Memory B cell (primary cell): ENCODE measurements around the gene IL17RD.
A peak's percentile ranks its signal among the peaks of the same experiment; 100 is the strongest.

Experiments used
- ATAC-seq: fragments of 150-1000 bp; cut with Tn5 transposase; 2 replicates; pipeline ENCODE4 v1.10.0; 2021; ENCODE audit warnings: low read depth, mild to moderate bottlenecking, moderate library complexity
- DNase-seq, 2 donors: peaks; one replicate each; pipeline ENCODE4 v3.0.0; 2022; ENCODE audit warnings: low spot score in 2 of 2
- H3K27ac Mint-ChIP-seq: one replicate; pipeline ENCODE4 v1.8.0; 2022; ENCODE audit warnings: mild to moderate bottlenecking, moderate library complexity, mixed read lengths
- H3K27me3 Mint-ChIP-seq: one replicate; pipeline ENCODE4 v1.8.0; 2022; ENCODE audit warnings: mixed read lengths
- H3K36me3 Mint-ChIP-seq: one replicate; pipeline ENCODE4 v1.8.0; 2022; ENCODE audit warnings: mild to moderate bottlenecking, mixed read lengths
- H3K4me1 Mint-ChIP-seq: one replicate; pipeline ENCODE4 v1.8.0; 2022; ENCODE audit warnings: mixed read lengths
- H3K4me3 Mint-ChIP-seq: one replicate; pipeline ENCODE4 v1.8.0; 2022; ENCODE audit warnings: mild to moderate bottlenecking, moderate library complexity, mixed read lengths
- H3K9me3 Mint-ChIP-seq: one replicate; pipeline ENCODE4 v1.8.0; 2022; ENCODE audit warnings: mixed read lengths

Gene IL17RD

DNA sequence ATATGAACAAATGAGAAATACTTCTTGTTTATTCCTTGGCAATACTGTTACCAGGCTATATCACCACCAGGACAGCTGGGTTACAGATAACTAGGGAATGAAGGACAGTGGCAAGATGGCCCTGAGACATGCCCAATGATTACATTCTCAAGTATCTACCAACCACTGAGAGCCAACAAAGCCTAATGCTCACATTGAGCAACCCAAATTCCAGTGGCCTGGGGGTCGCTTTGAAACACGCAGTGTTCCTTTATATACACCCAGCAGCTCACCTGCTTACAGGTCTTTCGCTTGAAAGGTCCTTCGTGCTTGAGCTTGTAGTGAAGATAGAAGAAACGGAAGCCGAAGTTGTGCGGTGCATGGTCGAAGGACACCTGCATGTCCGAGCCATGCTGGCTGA is 59.6 kb downstream of the IL17RD start:
- ATAC-seq, result no peak
- H3K4me3 Mint-ChIP-seq, result no peak overlapping the region
- no peak overlapping the region for H3K27ac Mint-ChIP-seq
- DNase-seq, result no peak
- H3K36me3 Mint-ChIP-seq, result no peaks in the 10 kb centered on the region
- H3K4me1 Mint-ChIP-seq, result no peaks in the 10 kb centered on the region
- H3K27me3 Mint-ChIP-seq, result peaks cover 4% of the 10 kb centered on the region
- no peaks in the 10 kb centered on the region for H3K9me3 Mint-ChIP-seq

DNA sequence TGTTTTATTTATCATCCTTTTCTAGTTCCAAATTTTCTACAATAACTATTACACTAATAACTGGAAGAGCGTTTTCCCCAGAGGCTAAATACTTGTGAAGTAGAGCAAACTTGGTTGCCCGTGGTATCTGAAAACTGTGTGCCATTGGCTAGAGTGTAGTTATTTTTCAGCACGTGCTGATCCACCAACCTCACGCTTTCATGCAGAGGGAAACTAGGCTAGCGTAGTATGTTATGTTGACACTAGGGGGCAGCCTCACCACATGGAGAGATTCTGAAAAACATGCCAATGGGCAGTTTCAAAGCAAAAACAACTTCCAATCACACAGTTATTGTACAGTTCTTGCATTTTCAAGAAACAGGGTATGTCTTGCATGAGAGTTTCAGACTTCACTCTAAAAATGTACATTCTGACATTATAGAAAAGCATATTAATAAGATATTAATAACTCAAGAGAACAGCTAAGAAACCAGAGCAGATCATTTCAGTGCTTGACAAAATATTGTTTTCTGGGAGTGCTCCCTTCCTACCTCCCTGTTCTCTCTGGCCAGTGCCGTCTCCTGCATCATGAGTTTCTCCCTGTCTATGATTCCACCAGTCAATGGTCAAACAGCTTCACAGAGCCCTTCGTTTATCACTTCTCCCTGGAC is 65.0 kb downstream of the IL17RD start:
- ATAC-seq (peak; percentile 94), DNase-seq (peak; percentile 62 to 65)
- Mint-ChIP-seq H3K9me3 (no peaks in the 10 kb centered on the region), H3K27ac (no peak overlapping the region), H3K4me1 (peaks cover 5% of the 10 kb centered on the region), H3K36me3 (no peaks in the 10 kb centered on the region), H3K27me3 (peaks cover 7% of the 10 kb centered on the region), H3K4me3 (no peak overlapping the region)

GRCh38 chr3:57098418-57099310 is 66.5 kb downstream of the IL17RD start:
- DNase-seq (no peak), ATAC-seq (no peak)
- Mint-ChIP-seq H3K36me3 (no peaks in the 10 kb centered on the region), H3K9me3 (no peaks in the 10 kb centered on the region), H3K27ac (no peak overlapping the region), H3K27me3 (peaks cover 7% of the 10 kb centered on the region), H3K4me1 (peaks cover 11% of the 10 kb centered on the region), H3K4me3 (no peak overlapping the region)

GRCh38 chr3:57097536-57097935 is 67.6 kb downstream of the IL17RD start:
- peaks cover 7% of the 10 kb centered on the region for H3K27me3 Mint-ChIP-seq
- peaks cover 11% of the 10 kb centered on the region for H3K4me1 Mint-ChIP-seq
- H3K4me3 Mint-ChIP-seq, result no peak overlapping the region
- DNase-seq, result no peak
- H3K9me3 Mint-ChIP-seq, result no peaks in the 10 kb centered on the region
- no peaks in the 10 kb centered on the region for H3K36me3 Mint-ChIP-seq
- H3K27ac Mint-ChIP-seq, result no peak overlapping the region
- ATAC-seq, result no peak

GRCh38 chr3:57095363-57095762 is 69.8 kb downstream of the IL17RD start:
- Mint-ChIP-seq H3K4me1 (peaks cover 11% of the 10 kb centered on the region), H3K4me3 (no peak overlapping the region), H3K36me3 (no peaks in the 10 kb centered on the region), H3K27ac (no peak overlapping the region), H3K9me3 (no peaks in the 10 kb centered on the region), H3K27me3 (peaks cover 5% of the 10 kb centered on the region)
- DNase-seq, result no peak
- ATAC-seq, result no peak

DNA sequence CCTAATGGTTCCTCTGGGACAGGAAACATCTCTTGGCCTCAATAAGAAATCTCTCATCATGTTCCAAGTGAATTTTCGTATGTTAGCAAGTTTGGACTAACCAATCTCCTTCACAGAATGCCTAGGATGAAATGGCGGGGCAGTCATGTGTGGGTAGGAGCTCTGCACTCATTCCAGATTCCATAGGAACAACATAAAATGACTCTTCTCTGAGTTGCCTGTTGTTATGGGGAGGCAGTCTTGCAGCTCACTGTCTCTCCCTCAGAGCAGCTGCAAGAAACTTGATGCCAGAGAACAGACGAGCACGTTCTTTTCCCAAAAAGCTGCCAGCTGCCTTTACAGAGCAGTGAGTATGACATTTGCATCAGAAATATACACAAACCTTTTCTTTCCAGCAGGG is 70.6 kb downstream of the IL17RD start:
- ATAC-seq, result no peak
- no peak overlapping the region for H3K27ac Mint-ChIP-seq
- no peak overlapping the region for H3K4me3 Mint-ChIP-seq
- H3K27me3 Mint-ChIP-seq, result peaks cover 3% of the 10 kb centered on the region
- no peaks in the 10 kb centered on the region for H3K36me3 Mint-ChIP-seq
- peaks cover 6% of the 10 kb centered on the region for H3K4me1 Mint-ChIP-seq
- H3K9me3 Mint-ChIP-seq, result no peaks in the 10 kb centered on the region
- DNase-seq, result no peak

GRCh38 chr3:57093971-57094535 is 71.1 kb downstream of the IL17RD start:
- Mint-ChIP-seq H3K27ac (no peak overlapping the region), H3K9me3 (no peaks in the 10 kb centered on the region), H3K27me3 (peaks cover 5% of the 10 kb centered on the region), H3K36me3 (no peaks in the 10 kb centered on the region), H3K4me1 (peaks cover 6% of the 10 kb centered on the region), H3K4me3 (no peak overlapping the region)
- ATAC-seq (no peak), DNase-seq (no peak)

DNA sequence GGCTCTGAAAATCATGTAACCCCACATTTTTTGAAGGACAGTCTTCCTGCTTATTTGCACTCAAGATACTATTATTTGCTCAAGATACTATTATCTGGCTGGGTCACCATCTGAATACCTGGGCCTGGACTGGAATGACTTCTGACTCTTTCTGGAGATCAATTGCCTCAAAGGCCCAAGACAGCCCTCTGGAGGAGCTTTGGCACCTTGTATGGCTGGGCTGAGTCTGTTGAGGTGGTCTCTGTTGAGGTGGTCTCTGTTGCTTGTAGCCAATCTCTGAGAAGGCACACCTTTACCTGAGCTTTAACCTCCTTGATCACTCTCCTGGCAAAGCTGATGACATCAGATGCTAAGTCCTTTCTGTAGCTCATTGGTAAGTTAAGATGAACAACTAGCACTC is 71.7 kb downstream of the IL17RD start:
- no peaks in the 10 kb centered on the region for H3K9me3 Mint-ChIP-seq
- ATAC-seq (no peak), DNase-seq (no peak)
- H3K4me1 Mint-ChIP-seq, result peaks cover 6% of the 10 kb centered on the region
- H3K4me3 Mint-ChIP-seq, result no peak overlapping the region
- no peaks in the 10 kb centered on the region for H3K36me3 Mint-ChIP-seq
- peaks cover 4% of the 10 kb centered on the region for H3K27me3 Mint-ChIP-seq
- H3K27ac Mint-ChIP-seq, result no peak overlapping the region

DNA sequence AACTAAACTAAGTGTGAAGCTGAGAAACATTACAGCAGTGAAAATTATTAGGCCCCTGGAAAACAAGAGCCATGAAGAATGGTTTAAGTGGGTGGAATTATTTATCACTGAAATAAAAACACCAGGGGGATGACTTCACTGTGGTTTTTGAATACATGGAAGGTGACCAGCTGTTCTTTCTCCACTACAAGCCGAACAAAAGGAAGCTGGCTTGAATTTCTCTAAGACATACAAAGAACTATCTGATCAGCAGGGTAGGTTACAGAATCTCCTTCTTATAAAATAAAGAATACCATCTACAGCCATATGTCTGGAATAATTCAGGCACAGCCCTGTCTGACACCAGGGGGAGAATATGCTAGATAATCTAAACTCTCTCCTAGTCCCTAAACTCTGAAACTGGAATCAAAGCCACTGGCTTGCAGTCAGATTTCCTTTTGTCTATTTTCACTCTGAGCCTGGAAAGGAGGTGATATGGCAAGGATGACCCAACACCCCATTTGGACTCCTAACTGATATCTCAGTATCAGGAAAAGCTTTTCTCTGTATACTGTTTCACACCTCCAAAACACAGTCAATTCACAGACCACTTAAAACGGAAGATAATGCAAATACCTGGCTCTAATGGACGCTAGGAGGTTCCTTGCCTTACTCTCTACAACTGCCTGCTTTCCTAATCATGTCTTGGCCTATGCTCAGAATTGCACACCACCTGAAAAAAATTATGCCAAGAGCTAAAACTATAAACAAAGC is 73.5 kb downstream of the IL17RD start:
- no peak for DNase-seq
- H3K27me3 Mint-ChIP-seq, result peaks cover 7% of the 10 kb centered on the region
- H3K36me3 Mint-ChIP-seq, result no peaks in the 10 kb centered on the region
- H3K27ac Mint-ChIP-seq, result no peak overlapping the region
- peaks cover 6% of the 10 kb centered on the region for H3K4me1 Mint-ChIP-seq
- no peak for ATAC-seq
- H3K9me3 Mint-ChIP-seq, result no peaks in the 10 kb centered on the region
- H3K4me3 Mint-ChIP-seq, result no peak overlapping the region

- no peaks in the 10 kb centered on the region for H3K9me3 Mint-ChIP-seq
- H3K36me3 Mint-ChIP-seq, result no peaks in the 10 kb centered on the region
Observed at GRCh38 chr3:57089043-57089442, 76.1 kb downstream of the IL17RD start.

GRCh38 chr3:57088503-57088902 is 76.7 kb downstream of the IL17RD start:
- Mint-ChIP-seq H3K36me3 (no peaks in the 10 kb centered on the region), H3K27me3 (peaks cover 7% of the 10 kb centered on the region), H3K9me3 (no peaks in the 10 kb centered on the region), H3K4me1 (no peaks in the 10 kb centered on the region), H3K27ac (no peak overlapping the region), H3K4me3 (no peak overlapping the region)
- no peak for DNase-seq
- no peak for ATAC-seq

More at GRCh38 chr3:57089043-57089442, 76.1 kb downstream of the IL17RD start:
- Mint-ChIP-seq H3K27ac (no peak overlapping the region), H3K4me1 (peaks cover 3% of the 10 kb centered on the region), H3K27me3 (peaks cover 7% of the 10 kb centered on the region), H3K4me3 (no peak overlapping the region)
- ATAC-seq (no peak), DNase-seq (no peak)

DNA sequence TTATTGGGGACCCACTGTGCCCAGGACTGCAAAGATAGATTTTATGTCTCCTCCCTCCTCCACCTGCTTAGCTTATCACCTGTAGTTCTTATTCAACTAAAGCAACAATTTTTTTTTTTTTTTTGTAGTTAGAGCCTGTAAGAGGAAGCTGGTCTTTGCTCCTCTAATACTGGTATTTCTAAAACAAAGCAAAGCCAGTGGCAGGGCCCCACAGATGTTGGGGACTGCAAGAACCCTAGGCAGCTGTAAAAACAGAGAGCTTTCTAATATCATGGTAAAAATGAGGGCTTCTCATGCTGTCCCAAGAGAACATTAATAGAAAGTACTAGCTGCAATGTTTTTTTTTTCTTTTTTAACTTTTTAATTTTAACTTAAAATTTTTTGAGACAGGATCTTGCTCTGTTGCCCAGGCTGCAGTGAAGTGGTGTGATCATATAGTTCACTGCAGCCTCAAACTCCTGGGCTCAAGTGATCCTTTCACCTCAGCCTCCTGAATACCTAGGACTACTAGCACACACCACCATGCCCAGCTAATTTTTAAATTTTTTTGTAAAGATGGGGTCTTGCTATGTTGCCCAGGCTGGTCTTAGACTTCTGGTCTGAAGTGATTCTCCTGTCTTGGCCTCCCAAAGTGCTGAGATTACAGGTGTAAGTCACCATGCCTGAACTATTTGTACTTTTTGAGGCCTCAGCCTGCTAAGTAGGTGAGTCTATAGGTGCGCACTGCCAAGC is 77.6 kb downstream of the IL17RD start:
- Mint-ChIP-seq H3K27me3 (peaks cover 7% of the 10 kb centered on the region), H3K9me3 (no peaks in the 10 kb centered on the region), H3K4me1 (no peaks in the 10 kb centered on the region), H3K27ac (no peak overlapping the region), H3K36me3 (no peaks in the 10 kb centered on the region), H3K4me3 (no peak overlapping the region)
- ATAC-seq (no peak), DNase-seq (no peak)

DNA sequence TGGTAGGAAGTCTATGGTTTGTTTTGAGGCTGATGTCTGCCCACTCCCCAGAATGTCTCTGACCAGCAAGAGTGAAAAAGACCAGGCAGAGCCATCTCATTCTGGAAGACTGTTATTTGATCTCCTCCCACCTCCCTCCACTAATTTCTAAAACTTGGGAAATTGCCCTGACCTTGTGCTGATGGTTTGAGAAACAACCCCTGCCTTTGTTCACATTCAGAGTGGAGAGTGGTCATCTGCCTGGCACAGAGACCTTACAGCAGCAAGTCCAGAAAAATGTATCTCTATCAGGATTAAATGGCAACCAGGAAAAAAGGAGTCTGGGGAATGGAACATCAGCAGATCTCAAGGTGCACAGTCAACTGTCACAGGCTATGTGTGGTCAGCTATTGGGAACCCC is 79.0 kb downstream of the IL17RD start:
- Mint-ChIP-seq H3K9me3 (no peaks in the 10 kb centered on the region), H3K4me3 (no peak overlapping the region), H3K27me3 (peaks cover 7% of the 10 kb centered on the region), H3K27ac (no peak overlapping the region), H3K36me3 (no peaks in the 10 kb centered on the region), H3K4me1 (no peaks in the 10 kb centered on the region)
- ATAC-seq, result no peak
- no peak for DNase-seq
